Measurements from ENCODE around the gene DGKB. TPM values are rescaled to one million over a fixed set of nuclear protein-coding genes. Genes with fewer than 3 reads are reported as not detected.

Gene DGKB
- total RNA-seq, 5 donors from 2014 or later (not counting 1 experiment from before 2014, with no cell fraction given): not detected

DNA sequence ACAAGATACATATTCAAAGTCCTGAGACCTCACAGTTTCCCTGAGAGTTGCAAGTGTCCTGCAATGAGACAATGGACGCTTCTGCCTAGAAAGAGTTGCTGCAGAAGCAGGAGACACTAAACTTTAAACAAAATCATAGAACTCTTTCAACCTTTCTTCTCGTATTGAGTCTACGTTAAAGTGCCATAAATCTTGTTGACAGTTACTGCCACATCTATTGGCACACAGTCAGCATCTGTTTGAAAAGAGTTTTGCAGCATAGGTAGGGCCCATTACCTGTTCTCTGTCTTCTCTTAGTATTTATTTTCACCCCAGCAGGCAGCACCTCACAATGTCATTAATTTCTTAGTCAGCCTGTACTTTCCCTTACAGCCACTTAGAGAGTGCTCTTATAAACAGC, 577.8 kb downstream of the DGKB start:
- Mint-ChIP-seq H3K4me1 (no peaks in the 10 kb centered on the region), H3K27me3 (no peaks in the 10 kb centered on the region), H3K9me3 (peaks cover 6 to 11% (median 11%) of the 10 kb centered on the region in 3 donors), H3K36me3 (no peaks in the 10 kb centered on the region), H3K4me3 (no peak overlapping the region), H3K27ac (no peak overlapping the region)
- Histone ChIP-seq H3K27ac (ENCODE audit: low read length) (no peak overlapping the region), H3K4me1 (ENCODE audit: control insufficient read depth in 1 of 2, extremely low read depth in 1 of 2, insufficient read depth in 2 of 2, low read length in 2 of 2) (no peaks in the 10 kb centered on the region), H3K27me3 (replicated peaks in 1 of 2; ENCODE audit: control insufficient read depth in 2 of 2, extremely low read depth in 1 of 2, insufficient read depth in 2 of 2, low read length in 1 of 2) (no peaks in the 10 kb centered on the region), H3K4me3 (ENCODE audit: control insufficient read depth in 1 of 2, extremely low read depth in 1 of 2, low read length in 1 of 2) (no peak overlapping the region), H3K36me3 (ENCODE audit: control insufficient read depth in 2 of 2, extremely low read depth in 1 of 2, insufficient read depth in 1 of 2, low read length in 1 of 2) (no peaks in the 10 kb centered on the region), H3K9me3 (no peaks in the 10 kb centered on the region)
- ATAC-seq (replicated peaks in 1 of 4) (no peak), DNase-seq (no peak)
- 44% methylated on average over 3 of the region's 3 CpGs for WGBS (ENCODE audit: insufficient coverage)
- ChIA-PET CTCF (no interaction called here), POLR2A (no interaction called here)

DNA sequence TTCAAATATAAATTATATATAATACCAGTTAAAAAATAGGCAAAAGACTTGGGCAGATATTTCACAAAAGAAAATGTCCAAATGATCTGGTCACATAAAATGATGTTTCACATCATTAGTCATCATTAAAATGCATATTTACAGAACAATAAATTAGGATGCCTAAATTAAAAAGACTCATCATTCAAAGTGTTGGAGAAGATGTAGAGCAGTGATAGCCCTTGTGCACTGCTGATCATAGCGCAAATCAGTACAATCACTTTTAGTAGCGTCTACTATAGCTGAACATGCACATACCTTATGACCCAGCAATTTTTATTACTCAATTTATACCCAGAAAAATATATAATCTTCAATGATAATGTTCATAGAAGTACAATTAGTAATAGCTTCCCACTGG, 579.8 kb downstream of the DGKB start:
- no peaks in the 10 kb centered on the region for H3K4me1 ChIP-seq (ENCODE audit: control insufficient read depth in 1 of 2, extremely low read depth in 1 of 2, insufficient read depth in 2 of 2, low read length in 2 of 2)
- Mint-ChIP-seq H3K4me3 (no peak overlapping the region), H3K4me1 (no peaks in the 10 kb centered on the region), H3K27me3 (no peaks in the 10 kb centered on the region), H3K36me3 (no peaks in the 10 kb centered on the region), H3K27ac (no peak overlapping the region), H3K9me3 (peaks cover 6 to 11% (median 11%) of the 10 kb centered on the region in 3 donors)
- H3K27me3 ChIP-seq (replicated peaks in 1 of 2; ENCODE audit: control insufficient read depth in 2 of 2, extremely low read depth in 1 of 2, insufficient read depth in 2 of 2, low read length in 1 of 2): no peaks in the 10 kb centered on the region
- POLR2A ChIA-PET: no interaction called here
- CTCF ChIA-PET: no interaction called here
- DNase-seq (no peak), ATAC-seq (replicated peaks in 1 of 4) (no peak)
- no CpG with 5 or more reads among the region's 2 CpGs for WGBS (ENCODE audit: insufficient coverage)
- no peak overlapping the region for H3K4me3 ChIP-seq (ENCODE audit: control insufficient read depth in 1 of 2, extremely low read depth in 1 of 2, low read length in 1 of 2)
- no peaks in the 10 kb centered on the region for H3K36me3 ChIP-seq (ENCODE audit: control insufficient read depth in 2 of 2, extremely low read depth in 1 of 2, insufficient read depth in 1 of 2, low read length in 1 of 2)
- H3K27ac ChIP-seq (ENCODE audit: low read length): no peak overlapping the region
- H3K9me3 ChIP-seq: no peaks in the 10 kb centered on the region

DNA sequence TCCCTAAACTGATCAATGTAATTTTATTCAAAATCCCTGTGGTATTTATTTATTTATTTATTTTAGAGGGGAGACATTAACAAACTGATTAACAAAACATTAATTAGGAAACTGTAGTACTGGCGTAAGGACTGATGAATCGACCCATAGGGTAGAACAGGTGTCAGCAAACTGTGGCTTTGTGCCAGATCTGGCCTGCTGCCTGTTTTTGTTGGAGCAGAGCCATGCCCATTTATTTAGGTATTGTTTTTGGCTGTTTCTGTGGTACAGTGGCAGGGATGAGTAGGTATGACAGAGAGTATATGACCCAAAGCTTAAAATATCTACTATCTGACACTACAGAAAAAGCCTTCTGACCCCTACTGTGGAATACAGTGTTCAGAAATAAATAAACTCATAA, 580.6 kb downstream of the DGKB start:
- WGBS (ENCODE audit: insufficient coverage): no CpG with 5 or more reads among the region's 2 CpGs
- DNase-seq (no peak), ATAC-seq (replicated peaks in 1 of 4) (no peak)
- Mint-ChIP-seq H3K9me3 (peaks cover 6 to 11% (median 11%) of the 10 kb centered on the region in 3 donors), H3K27me3 (no peaks in the 10 kb centered on the region), H3K36me3 (no peaks in the 10 kb centered on the region), H3K4me3 (no peak overlapping the region), H3K4me1 (no peaks in the 10 kb centered on the region), H3K27ac (no peak overlapping the region)
- Histone ChIP-seq H3K27me3 (replicated peaks in 1 of 2; ENCODE audit: control insufficient read depth in 2 of 2, extremely low read depth in 1 of 2, insufficient read depth in 2 of 2, low read length in 1 of 2) (no peaks in the 10 kb centered on the region), H3K27ac (ENCODE audit: low read length) (no peak overlapping the region), H3K4me3 (ENCODE audit: control insufficient read depth in 1 of 2, extremely low read depth in 1 of 2, low read length in 1 of 2) (no peak overlapping the region), H3K36me3 (ENCODE audit: control insufficient read depth in 2 of 2, extremely low read depth in 1 of 2, insufficient read depth in 1 of 2, low read length in 1 of 2) (no peaks in the 10 kb centered on the region), H3K4me1 (ENCODE audit: control insufficient read depth in 1 of 2, extremely low read depth in 1 of 2, insufficient read depth in 2 of 2, low read length in 2 of 2) (no peaks in the 10 kb centered on the region), H3K9me3 (no peaks in the 10 kb centered on the region)
- ChIA-PET POLR2A (no interaction called here), CTCF (no interaction called here)

DNA sequence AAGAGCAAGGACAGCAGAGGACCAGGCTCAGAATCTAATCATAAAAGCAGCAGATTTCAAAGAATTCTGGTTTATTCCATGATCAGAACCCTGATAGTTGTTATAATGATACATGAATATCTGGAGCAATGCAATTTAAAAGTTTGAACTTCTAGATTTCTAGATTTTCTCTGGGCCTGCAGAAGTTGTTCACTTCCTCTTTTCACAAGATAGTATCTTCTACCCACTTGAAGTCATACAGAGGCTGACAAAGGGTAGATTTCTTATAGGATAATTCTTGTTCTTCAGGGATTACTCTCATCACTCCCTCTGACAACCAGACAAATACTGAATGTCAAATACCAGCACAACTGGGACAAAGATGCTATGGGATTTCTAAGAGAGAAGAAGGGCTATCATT, 593.1 kb downstream of the DGKB start:
- ATAC-seq (replicated peaks in 1 of 4) (no peak), DNase-seq (no peak)
- Histone ChIP-seq H3K27me3 (replicated peaks in 1 of 2; ENCODE audit: control insufficient read depth in 2 of 2, extremely low read depth in 1 of 2, insufficient read depth in 2 of 2, low read length in 1 of 2) (no peaks in the 10 kb centered on the region), H3K4me1 (ENCODE audit: control insufficient read depth in 1 of 2, extremely low read depth in 1 of 2, insufficient read depth in 2 of 2, low read length in 2 of 2) (no peaks in the 10 kb centered on the region), H3K27ac (ENCODE audit: low read length) (no peak overlapping the region), H3K36me3 (ENCODE audit: control insufficient read depth in 2 of 2, extremely low read depth in 1 of 2, insufficient read depth in 1 of 2, low read length in 1 of 2) (no peaks in the 10 kb centered on the region), H3K9me3 (no peaks in the 10 kb centered on the region), H3K4me3 (ENCODE audit: control insufficient read depth in 1 of 2, extremely low read depth in 1 of 2, low read length in 1 of 2) (no peak overlapping the region)
- Mint-ChIP-seq H3K27ac (no peak overlapping the region), H3K4me1 (no peaks in the 10 kb centered on the region), H3K4me3 (no peak overlapping the region), H3K9me3 (peaks cover 0 to 6% (median 2%) of the 10 kb centered on the region in 3 donors), H3K36me3 (no peaks in the 10 kb centered on the region), H3K27me3 (no peaks in the 10 kb centered on the region)
- POLR2A ChIA-PET: no interaction called here
- CTCF ChIA-PET: no interaction called here

DNA sequence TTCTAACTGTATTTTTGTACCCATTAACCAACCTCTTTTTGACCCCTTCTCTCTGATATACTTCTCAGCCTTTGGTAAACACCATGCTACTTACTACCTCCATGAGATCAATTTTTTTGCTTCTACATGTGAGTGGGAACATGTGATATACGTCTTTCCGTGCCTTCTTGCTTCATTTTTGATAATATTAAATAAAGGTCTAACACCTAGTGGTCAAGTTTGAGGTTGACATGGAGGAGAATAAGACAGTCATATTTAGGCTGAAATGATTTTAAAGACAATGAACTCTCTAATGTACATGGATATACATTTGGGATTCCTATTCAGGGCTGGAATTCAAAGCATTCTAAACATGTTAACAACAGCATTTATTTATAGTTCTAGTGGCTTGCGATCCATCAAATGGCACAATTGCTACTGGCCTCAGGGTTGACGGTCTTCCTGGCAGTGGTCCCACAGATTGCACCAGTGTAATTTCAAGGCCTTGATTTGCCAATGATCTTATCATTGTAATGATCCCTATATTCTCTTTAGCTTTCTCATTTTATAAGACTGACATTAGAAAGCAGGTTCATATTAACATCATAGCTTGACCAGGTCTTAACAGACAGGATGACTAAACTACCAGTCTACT, 597.2 kb downstream of the DGKB start:
- no peak overlapping the region for H3K27ac ChIP-seq (ENCODE audit: low read length)
- H3K9me3 ChIP-seq: no peaks in the 10 kb centered on the region

DNA sequence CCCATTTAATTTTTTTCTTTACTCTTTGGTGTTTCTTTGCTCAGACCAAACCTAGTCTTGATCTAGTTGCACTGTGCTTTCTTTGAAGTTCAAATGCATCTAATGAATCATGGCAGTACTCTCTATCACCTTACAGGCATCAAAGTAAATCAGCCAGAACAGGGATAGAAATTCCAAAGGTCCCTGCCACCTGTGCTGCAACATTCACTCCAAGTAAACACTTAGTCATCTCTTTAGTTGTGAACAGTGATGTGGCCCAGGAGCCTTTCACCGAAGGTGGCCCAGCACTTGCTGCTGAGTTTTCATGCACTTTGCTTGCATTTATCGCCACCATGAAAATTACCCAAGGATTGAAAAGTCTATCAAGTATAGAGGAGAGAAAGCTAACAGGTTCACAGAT, 599.0 kb downstream of the DGKB start:
- no peaks in the 10 kb centered on the region for H3K9me3 Mint-ChIP-seq
- WGBS (ENCODE audit: insufficient coverage): 90% methylated on average over 2 of the region's 2 CpGs
- H3K27ac Mint-ChIP-seq: no peak overlapping the region
- Histone ChIP-seq H3K9me3 (no peaks in the 10 kb centered on the region), H3K4me3 (ENCODE audit: control insufficient read depth in 1 of 2, extremely low read depth in 1 of 2, low read length in 1 of 2) (no peak overlapping the region), H3K27me3 (replicated peaks in 1 of 2; ENCODE audit: control insufficient read depth in 2 of 2, extremely low read depth in 1 of 2, insufficient read depth in 2 of 2, low read length in 1 of 2) (no peaks in the 10 kb centered on the region), H3K36me3 (ENCODE audit: control insufficient read depth in 2 of 2, extremely low read depth in 1 of 2, insufficient read depth in 1 of 2, low read length in 1 of 2) (no peaks in the 10 kb centered on the region), H3K27ac (ENCODE audit: low read length) (no peak overlapping the region), H3K4me1 (ENCODE audit: control insufficient read depth in 1 of 2, extremely low read depth in 1 of 2, insufficient read depth in 2 of 2, low read length in 2 of 2) (no peaks in the 10 kb centered on the region)
- H3K36me3 Mint-ChIP-seq: no peaks in the 10 kb centered on the region
- H3K27me3 Mint-ChIP-seq: no peaks in the 10 kb centered on the region
- no peak overlapping the region for H3K4me3 Mint-ChIP-seq
- DNase-seq (no peak), ATAC-seq (replicated peaks in 1 of 4) (no peak)
- H3K4me1 Mint-ChIP-seq: no peaks in the 10 kb centered on the region
- CTCF ChIA-PET: interaction anchor here in 1 of 2 donors (0.6 kb wide), 1 partner anchor 163 kb away, joined by 3 read pairs; no protein-coding TSS in a partner anchor
- POLR2A ChIA-PET: no interaction called here

More for the DNA sequence above, 597.2 kb downstream of the DGKB start:
- ATAC-seq (replicated peaks in 1 of 4) (no peak), DNase-seq (no peak)
- no peaks in the 10 kb centered on the region for H3K4me1 ChIP-seq (ENCODE audit: control insufficient read depth in 1 of 2, extremely low read depth in 1 of 2, insufficient read depth in 2 of 2, low read length in 2 of 2)
- WGBS (ENCODE audit: insufficient coverage): 86% methylated on average over 1 of the region's 4 CpGs
- POLR2A ChIA-PET: no interaction called here
- Mint-ChIP-seq H3K9me3 (peaks cover 0 to 6% (median 0%) of the 10 kb centered on the region in 3 donors), H3K27ac (no peak overlapping the region), H3K4me3 (no peak overlapping the region), H3K36me3 (no peaks in the 10 kb centered on the region), H3K27me3 (no peaks in the 10 kb centered on the region), H3K4me1 (no peaks in the 10 kb centered on the region)
- no peaks in the 10 kb centered on the region for H3K27me3 ChIP-seq (replicated peaks in 1 of 2; ENCODE audit: control insufficient read depth in 2 of 2, extremely low read depth in 1 of 2, insufficient read depth in 2 of 2, low read length in 1 of 2)
- CTCF ChIA-PET: interaction anchor here in 1 of 2 donors (0.6 kb wide), 1 partner anchor 520 kb away, joined by 3 read pairs; no protein-coding TSS in a partner anchor
- H3K4me3 ChIP-seq (ENCODE audit: control insufficient read depth in 1 of 2, extremely low read depth in 1 of 2, low read length in 1 of 2): no peak overlapping the region
- no peaks in the 10 kb centered on the region for H3K36me3 ChIP-seq (ENCODE audit: control insufficient read depth in 2 of 2, extremely low read depth in 1 of 2, insufficient read depth in 1 of 2, low read length in 1 of 2)

DNA sequence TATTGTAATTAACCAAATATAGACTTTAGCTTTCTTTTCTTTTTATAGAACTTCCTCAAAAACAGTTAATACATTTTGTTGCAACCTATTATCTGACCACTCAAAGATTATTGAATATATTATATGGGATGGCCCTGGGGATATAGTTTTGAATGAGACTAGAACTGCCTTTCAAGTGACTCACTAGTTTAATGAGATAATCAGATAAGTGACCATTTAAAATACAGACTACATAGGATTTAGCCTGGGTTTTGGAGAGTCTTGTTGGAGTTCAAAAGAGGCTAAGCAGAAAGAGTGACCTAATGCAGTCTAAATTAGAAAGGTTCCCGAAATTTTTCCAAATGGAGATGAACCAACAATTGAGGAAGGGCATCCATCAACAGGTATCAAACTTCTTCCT, 607.9 kb downstream of the DGKB start:
- Mint-ChIP-seq H3K9me3 (peaks cover 0 to 7% (median 3%) of the 10 kb centered on the region in 3 donors), H3K4me1 (no peaks in the 10 kb centered on the region), H3K27ac (no peak overlapping the region), H3K36me3 (no peaks in the 10 kb centered on the region), H3K4me3 (no peak overlapping the region), H3K27me3 (no peaks in the 10 kb centered on the region)
- Histone ChIP-seq H3K4me3 (ENCODE audit: control insufficient read depth in 1 of 2, extremely low read depth in 1 of 2, low read length in 1 of 2) (no peak overlapping the region), H3K9me3 (no peaks in the 10 kb centered on the region), H3K27ac (ENCODE audit: low read length) (no peak overlapping the region), H3K4me1 (ENCODE audit: control insufficient read depth in 1 of 2, extremely low read depth in 1 of 2, insufficient read depth in 2 of 2, low read length in 2 of 2) (no peaks in the 10 kb centered on the region), H3K27me3 (replicated peaks in 1 of 2; ENCODE audit: control insufficient read depth in 2 of 2, extremely low read depth in 1 of 2, insufficient read depth in 2 of 2, low read length in 1 of 2) (no peaks in the 10 kb centered on the region), H3K36me3 (ENCODE audit: control insufficient read depth in 2 of 2, extremely low read depth in 1 of 2, insufficient read depth in 1 of 2, low read length in 1 of 2) (no peaks in the 10 kb centered on the region)
- no CpG with 5 or more reads among the region's 1 CpG for WGBS (ENCODE audit: insufficient coverage)
- no peak for DNase-seq
- CTCF ChIA-PET: no interaction called here
- no peak for ATAC-seq (replicated peaks in 1 of 4)
- POLR2A ChIA-PET: no interaction called here
